ENCODE results near the gene TAB2.

Gene TAB2

DNA sequence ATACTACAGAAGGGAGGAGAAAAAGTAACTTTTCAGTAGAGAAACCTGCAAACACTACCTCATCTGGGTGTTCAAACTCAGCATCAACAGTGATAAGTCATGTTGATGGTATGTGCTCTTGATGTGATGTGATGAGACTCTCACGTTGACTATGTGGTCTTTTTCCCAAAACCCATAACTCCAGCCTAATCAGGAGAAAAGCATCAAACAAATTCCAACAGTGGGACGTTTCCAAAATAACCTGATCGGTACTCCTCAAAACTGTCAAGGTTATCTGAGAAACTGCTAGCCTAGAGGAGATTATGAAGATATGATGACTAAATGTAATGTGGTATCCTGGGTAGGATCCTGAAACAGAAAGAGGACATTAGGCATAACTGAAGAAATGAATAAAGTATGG lies 41.9 kb upstream of the TAB2 start:
- no peak for DNase-seq (ENCODE audit: low spot score)
- TF ChIP-seq, protein P1, sequence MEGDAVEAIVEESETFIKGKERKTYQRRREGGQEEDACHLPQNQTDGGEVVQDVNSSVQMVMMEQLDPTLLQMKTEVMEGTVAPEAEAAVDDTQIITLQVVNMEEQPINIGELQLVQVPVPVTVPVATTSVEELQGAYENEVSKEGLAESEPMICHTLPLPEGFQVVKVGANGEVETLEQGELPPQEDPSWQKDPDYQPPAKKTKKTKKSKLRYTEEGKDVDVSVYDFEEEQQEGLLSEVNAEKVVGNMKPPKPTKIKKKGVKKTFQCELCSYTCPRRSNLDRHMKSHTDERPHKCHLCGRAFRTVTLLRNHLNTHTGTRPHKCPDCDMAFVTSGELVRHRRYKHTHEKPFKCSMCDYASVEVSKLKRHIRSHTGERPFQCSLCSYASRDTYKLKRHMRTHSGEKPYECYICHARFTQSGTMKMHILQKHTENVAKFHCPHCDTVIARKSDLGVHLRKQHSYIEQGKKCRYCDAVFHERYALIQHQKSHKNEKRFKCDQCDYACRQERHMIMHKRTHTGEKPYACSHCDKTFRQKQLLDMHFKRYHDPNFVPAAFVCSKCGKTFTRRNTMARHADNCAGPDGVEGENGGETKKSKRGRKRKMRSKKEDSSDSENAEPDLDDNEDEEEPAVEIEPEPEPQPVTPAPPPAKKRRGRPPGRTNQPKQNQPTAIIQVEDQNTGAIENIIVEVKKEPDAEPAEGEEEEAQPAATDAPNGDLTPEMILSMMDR (IDR thresholded peaks at IDR 0.05; ENCODE audit: borderline replicate concordance, control extremely low read depth, extremely low read depth, insufficient read depth, missing control alignments), result no peak
- in situ Hi-C loops (cut with MboI; ENCODE audit: low sequenced_read_pairs, unreplicated experiment), result no loop called here

DNA sequence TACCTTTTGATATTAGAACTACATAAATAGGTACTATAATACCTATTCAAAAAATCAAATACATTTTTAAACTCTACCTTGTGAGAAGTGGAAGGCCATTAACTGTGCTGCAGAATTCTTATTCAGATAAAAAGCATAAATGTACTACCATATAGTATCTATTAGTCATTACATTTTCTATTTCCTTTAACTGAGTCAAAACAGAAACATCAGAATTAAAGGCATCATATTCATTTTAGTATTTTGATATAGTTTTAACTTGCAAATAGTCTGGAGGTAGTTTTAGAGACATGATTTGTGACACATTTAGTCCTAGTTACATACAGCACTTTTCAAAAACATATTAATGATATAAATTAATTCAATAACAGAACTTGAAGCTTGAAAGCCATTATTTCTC lies 39.9 kb upstream of the TAB2 start:
- no peak for DNase-seq (ENCODE audit: low spot score)
- TF ChIP-seq, protein P1 (IDR thresholded peaks at IDR 0.05; ENCODE audit: borderline replicate concordance, control extremely low read depth, extremely low read depth, insufficient read depth, missing control alignments), result no peak
- in situ Hi-C loops (cut with MboI; ENCODE audit: low sequenced_read_pairs, unreplicated experiment), result no loop called here

DNA sequence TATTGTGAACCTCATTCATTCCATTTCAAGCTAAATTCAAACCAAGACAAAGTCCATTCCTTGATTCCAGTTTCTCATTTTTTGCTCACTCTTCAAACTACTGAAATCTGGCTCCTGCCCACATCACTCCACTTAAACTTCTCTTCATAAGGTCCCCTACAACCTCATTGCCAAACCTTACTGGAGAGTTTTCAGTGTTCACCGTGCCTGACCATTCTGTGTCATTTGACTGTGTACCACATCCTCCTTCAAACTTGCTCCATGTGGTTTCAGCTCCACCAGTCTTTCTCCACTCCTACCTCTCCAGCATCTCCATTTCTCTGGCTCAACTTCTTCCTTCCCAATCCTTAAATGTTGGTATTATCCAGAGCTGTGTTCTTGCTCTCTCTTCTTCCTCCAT lies 38.5 kb upstream of the TAB2 start:
- in situ Hi-C loops (cut with MboI; ENCODE audit: low sequenced_read_pairs, unreplicated experiment), result no loop called here
- TF ChIP-seq, protein P1 (IDR thresholded peaks at IDR 0.05; ENCODE audit: borderline replicate concordance, control extremely low read depth, extremely low read depth, insufficient read depth, missing control alignments), result no peak
- DNase-seq (ENCODE audit: low spot score), result no peak

DNA sequence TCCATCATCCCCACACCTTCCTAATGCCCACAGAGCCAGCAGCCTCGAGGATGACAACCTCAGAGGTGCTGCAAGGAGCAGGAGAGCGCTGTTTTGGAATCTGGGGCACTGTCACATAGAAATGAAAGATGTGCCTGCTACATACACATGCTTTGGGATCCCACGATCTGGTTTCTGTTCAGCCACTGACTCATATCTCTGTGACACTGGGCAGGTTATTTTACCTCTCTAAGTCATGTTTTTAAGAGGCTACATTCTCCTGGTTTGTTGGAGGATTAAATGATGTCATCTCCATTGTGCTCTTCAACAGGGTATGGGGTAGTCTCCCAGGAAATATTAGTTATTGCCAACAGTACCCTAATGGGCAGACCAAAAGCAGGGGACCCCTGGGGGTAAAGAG lies 32.6 kb upstream of the TAB2 start:
- TF ChIP-seq, protein P1 (IDR thresholded peaks at IDR 0.05; ENCODE audit: borderline replicate concordance, control extremely low read depth, extremely low read depth, insufficient read depth, missing control alignments), result no peak
- no peak for DNase-seq (ENCODE audit: low spot score)
- in situ Hi-C loops (cut with MboI; ENCODE audit: low sequenced_read_pairs, unreplicated experiment), result no loop called here

DNA sequence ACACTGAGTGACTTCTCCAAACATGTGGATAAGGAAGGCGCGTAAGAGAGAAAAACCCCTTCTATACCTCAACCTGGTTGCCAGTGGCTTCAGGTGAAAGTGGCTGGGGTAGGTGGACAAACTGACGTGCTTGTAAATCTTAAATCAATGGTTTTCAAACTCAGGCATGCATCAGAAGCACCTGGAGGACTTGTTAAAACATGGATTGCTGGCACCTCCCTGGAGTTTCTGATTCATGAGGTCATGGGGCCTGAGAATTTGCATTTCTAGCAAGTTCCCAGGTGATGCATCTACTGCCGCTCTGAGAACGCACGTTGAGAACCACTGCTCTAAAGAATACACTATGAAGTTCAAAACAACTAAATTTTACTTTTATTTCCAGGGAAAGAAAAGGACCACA lies 31.9 kb upstream of the TAB2 start:
- TF ChIP-seq, protein P1 (IDR thresholded peaks at IDR 0.05; ENCODE audit: borderline replicate concordance, control extremely low read depth, extremely low read depth, insufficient read depth, missing control alignments), result no peak
- in situ Hi-C loops (cut with MboI; ENCODE audit: low sequenced_read_pairs, unreplicated experiment), result no loop called here

DNA sequence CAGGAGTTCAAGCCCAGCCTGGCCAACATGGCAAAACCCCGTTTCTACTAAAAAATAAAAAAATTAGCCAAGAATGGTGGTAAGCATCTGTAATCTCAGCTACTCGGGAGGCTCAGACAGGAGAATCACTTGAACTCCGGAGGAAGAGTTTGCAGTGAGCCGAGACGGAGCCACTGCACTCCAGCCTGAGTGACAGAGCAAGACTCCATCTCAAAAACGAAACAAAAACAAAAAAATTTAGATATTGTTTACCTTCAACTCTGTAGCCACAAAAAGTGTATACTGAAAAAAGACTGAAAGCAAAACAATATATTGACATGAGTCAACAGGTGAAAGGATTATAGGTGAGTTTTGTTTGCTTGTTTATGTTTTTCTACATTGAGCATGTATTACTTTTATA lies 30.6 kb upstream of the TAB2 start:
- in situ Hi-C loops (cut with MboI; ENCODE audit: low sequenced_read_pairs, unreplicated experiment), result no loop called here
- no peak for DNase-seq (ENCODE audit: low spot score)
- TF ChIP-seq, protein P1 (IDR thresholded peaks at IDR 0.05; ENCODE audit: borderline replicate concordance, control extremely low read depth, extremely low read depth, insufficient read depth, missing control alignments), result no peak

More for the DNA sequence above, 31.9 kb upstream of the TAB2 start:
- DNase-seq (ENCODE audit: low spot score), result no peak

All from GM13976 (cell line).